ENCODE results near the gene FZR1.
"Not testable (repeated sequence)": the region's sequence is repeated elsewhere in the genome, so short reads cannot be mapped to it uniquely, and the experiment has no call there.

Gene FZR1

DNA sequence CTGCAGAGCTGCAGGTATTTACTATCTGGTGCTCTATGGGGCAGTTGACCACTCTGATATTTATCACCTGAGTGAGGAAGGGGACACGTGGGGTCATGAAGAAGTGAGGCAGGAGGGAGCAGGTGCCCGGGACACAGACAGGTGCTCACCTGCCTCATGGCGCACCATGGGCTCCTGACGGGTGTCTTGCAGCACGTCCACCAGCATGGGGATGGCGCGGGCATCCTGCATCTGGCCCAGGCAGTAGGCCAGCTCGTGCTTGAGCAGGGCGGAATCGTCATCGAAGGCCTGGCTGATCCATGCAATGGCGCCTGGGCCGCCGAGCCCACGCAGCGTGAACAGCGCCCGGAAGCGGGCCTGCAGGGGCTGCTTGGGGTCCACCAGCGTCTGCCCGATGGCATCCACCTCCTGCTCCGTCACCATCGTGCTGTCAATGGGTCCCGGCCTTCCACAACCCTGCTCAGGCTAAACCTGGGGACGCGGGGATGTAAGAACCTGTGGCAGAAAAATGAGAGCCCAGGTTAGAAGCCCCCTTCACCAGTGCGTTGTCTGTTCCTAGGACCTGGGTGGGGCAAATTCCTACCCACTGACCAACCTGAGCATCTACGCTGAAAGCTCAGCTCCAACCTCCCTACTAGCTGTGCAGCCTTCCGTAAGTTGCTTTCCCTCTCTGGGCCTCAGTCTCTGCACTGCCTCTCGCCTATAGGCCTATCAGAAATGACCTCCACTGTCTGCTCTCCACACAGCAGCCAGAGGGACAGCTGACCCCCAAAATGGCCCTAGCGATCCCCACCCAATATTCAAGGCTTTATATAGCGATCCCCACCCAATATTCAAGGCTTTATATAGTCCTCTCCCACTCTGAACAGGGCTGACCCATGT lies 9.5 kb upstream of the FZR1 start:
- DNase-seq (ENCODE audit: low spot score) = no peak

DNA sequence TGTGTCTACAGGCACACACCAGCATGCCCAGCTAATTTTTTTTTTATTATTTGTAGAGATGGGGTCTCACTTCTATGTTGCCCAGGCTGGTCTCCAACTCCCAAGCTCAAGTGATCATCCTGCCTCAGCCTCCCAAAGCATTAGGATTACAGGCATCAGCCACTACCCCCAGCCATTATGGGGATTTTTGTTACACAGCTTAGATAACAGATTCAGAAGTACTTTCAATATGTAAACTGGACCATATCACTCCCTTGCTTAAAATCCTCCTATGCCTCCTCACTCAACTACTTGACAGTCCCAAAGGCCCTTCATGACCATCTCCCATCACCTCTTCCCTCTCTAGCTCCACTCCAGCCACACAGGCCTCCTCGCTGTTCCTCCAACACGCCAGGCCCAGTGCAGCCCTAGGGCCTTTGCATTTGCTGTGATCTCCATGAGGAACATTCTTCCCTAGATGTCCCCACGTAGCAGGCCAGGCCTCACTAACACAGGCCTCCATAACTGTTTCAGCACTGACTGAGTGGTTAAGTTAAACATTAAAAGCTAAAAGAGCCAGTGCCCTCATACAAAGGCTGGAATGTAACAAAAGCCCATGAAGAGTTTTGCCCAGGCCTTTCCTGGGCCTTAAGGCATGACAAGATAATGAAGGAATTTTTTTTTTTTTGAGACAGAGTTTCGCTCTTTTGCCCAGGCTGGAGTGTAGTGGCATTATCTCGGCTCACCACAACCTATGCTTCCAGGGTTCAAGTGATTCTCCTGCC lies 8.2 kb upstream of the FZR1 start:
- no peak for DNase-seq (ENCODE audit: low spot score)

DNA sequence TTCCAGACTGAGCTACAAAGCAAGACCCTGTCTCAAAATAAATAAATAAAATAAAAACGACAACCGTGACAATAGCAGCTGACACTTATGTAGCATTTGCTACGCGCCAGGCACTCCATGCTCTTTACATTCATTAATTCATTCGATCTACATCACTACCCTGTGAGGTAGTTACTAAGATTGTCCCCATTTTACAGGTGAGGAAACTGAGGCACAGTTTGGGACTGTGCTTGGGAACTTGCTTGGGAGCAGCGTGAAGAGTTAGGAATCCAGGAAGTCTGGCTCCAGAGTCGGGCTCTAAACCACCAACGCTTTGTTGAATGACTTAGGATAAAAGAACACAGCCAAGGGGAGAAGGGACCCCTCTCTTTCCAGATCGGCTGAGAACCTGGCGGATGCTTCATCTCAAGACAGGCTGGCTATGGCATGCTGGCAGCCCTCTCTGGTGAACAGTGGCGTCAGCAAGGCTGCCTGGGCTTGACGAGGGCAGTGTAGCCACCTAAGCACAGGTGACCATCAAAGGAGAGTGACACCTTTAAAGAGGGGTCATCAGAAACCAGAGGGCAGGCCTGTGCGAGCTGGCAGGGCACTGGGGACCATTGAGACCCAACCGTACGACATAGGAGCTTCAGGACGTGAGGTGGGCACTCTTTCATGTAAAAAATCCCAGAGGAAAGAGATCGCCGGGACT lies 6.2 kb upstream of the FZR1 start:
- no peak for DNase-seq (ENCODE audit: low spot score)

DNA sequence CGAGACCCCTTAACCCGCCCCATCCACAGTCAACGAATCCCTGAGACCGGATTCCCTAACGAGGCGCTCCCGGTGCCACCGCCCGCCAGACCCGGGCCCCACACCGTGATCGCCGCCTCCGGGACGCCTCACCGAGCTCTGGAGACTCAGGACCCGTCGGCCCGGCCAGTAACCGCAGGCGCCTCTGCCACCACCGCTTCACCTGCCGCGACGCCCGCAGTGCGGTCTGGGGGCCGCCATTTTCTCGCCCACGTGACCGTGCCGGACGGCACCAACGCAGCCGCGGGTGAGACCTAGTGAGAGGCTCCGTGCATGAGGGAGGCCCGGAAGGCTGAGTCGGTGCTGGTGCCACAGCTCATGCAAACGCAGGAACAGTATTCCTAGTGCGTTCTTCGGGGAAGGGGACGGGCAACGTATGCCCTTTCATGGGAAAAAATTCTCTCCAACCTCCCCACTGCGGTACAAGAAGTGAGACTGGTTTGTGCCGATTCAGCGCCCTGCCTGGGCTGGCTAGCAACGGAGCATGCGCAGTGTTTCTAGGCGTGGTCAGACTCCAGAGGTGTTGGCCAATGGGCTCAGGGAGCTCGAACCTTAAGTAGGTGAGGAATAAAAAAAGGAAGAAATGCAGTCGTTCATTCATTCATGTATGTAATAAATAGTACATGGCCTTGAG lies 5.5 kb upstream of the FZR1 start, which contains the start of gene DOHH:
Gene DOHH (minus strand): TSS at position 246 of the 673 bp plus-strand sequence. CDS start 3,860 bp downstream, outside the sequence.
- peak; percentile 99 for DNase-seq (ENCODE audit: low spot score)

DNA sequence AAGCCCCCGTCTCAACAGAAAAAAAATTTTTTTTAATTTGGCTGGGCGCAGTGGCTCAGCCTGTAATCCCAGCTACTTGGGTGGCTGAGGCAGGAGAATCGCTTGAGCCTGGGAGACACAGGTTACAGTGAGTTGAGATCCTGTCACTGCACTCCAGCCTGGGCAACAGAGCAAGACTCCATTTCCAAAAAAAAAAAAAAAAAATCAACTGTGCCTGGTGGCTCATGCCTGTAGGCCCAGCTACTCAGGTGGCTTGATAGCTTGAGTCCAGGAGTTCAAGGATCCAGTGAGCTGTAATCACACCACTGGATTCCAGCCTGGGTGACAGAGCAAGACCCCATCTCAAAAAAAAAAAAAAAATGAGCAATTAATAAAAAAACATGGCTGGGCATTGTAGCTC lies 4.3 kb upstream of the FZR1 start:
- DNase-seq (ENCODE audit: low spot score) = no peak

DNA sequence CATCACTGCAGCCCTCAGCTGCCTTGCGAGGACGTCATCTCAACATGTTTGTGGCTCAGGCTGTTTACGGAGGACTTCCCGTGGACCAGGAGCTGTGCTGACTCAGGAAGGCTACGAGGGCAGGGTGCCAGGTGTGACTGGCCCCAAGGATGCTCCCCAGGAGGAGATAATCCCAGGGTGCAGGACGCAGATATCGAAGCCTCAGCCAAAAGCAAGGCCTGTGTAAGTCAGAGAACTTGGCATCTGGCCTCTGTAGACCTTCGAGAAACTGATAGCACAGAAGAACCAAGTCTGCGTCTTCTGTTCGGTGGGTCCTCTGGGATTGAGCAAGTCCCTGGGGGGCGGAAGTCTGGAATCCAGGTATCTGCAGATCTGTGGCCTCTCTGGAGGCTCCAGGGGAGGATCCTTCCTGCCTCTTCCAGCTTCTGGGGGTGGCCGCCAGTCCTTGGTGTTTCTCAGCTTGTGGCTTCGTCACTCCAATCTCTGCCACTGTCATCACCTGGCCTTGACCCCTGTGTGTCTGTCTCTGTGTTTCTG lies 3.0 kb upstream of the FZR1 start:
- DNase-seq (ENCODE audit: low spot score) = no peak

DNA sequence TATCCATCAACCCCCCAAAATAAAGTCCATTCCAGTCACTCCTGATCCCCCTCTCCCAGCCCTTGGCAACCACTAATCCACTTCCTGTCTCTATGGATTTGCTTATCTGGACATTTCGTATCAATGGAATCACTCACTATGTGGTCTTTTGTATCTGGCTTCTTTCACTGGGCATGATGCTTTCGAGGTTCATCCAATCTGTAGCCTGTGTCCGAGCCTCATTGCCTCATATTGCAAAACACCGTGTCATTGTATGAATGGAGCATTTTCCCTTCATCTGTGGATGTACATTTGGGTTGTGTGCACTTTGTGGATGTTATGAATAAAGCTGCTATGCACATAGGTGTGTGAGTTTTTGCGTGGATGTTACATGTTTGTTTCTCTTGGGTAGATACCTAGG lies 1.4 kb upstream of the FZR1 start:
- no peak for DNase-seq (ENCODE audit: low spot score)

DNA sequence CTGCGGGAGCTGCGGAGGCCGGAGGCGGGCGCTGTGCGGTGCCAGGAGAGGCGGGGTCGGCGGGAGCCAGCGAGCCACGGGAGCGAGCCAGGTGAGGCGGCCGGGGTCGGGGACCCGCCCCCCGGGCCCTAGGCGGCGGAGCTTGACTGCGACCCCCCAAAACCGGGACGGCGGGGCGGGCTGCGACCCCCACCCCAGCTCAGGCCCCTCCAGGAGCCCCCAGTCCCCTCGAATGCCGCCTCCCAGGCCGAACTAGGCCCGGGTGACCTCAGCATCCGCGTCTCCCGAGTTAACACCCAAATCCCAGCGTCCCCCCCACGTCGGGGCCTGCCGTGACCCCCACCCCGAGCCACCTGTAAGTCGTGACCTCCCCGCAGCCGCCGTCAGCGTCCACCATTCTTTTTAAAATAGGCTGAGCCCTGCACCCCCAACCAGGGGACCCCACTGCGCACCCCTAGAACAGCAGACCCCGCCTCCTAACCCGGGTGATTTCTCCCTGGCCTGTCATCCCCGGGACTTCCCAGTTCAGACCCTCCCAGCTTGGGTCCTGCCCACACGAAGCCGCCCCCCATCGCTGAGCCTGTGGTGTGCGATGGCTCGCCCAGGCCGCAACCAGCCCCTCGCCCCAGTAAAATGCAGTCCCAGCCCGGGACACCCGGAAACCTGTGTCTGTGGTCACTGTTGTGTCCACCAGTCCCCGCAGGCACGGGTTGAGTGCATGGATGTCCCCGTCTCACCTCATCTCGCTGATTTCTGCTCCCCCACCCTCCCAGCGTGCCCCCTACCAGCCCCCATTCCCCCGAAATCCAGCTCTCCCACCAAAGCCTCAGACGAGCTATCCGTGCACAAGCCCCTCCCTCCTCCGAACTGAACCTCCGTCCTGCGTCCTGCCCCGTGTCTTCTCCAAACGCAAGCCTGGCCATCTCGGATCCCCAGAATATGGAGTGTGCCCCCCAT lies 551 bp downstream of the FZR1 start:
- no peak for DNase-seq (ENCODE audit: low spot score)

DNA sequence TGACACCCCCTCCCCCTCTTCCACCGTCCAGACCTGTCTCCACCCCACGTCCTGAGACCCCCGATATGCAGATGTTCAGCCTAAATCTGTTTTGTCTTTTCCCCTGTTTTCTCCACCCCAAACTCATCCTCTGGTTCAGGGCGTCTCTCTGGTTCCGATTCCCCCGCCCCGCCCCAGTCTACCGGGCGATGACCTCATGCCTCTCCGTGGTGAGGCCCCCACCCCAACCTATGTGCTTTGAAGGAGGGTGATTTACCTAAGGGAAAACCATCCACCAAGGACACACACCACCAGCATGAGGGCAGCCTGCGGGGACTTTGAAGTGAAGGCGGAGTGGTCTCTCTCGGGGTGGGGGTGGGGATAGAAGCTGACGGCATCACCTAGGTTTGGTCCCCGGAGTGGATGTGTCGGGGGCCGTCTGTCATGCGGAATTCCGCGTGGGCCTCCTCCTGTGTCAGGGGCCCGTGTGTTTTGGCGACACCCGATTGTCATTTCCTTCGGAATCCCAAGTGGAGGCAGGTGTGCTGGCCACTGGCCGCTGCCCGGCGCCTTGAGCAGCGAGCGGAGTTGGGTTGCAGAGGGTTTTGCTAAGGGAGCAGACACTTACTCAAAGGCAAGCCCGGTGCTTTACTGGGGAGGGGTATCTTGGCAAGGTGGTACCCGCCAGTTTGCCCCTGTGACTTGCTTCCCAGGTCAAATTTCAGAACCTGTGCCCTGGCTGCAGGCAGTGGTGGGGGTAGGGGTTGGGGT lies 1.4 kb downstream of the FZR1 start:
- no peak for DNase-seq (ENCODE audit: low spot score)

DNA sequence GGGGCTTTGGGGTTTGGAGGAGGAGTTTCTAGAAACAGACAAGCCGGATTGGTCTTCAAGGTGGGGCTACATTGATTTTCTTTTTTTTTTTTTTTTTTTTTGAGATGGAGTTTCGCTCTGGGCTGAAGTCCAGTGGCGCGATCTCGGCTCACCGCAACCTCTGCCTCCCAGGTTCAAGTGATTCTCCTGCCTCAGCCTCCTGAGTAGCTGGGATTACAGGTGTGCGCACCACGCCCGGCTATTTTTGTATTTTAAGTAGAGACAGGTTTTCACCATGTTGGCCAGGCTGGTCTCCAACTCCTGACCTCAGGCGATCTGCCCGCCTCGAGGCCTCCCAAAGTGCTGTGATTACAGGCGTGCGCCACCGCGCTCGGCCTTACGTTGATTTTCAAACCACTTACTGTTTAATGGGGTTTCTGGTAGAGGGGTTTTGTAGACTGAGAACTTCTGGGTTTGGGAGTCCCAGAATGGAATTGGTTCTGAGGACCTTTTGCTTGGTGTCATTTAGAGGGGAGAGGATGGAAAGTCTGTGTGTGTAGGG lies 2.1 kb downstream of the FZR1 start:
- not testable (repeated sequence) for DNase-seq (ENCODE audit: low spot score)

DNA sequence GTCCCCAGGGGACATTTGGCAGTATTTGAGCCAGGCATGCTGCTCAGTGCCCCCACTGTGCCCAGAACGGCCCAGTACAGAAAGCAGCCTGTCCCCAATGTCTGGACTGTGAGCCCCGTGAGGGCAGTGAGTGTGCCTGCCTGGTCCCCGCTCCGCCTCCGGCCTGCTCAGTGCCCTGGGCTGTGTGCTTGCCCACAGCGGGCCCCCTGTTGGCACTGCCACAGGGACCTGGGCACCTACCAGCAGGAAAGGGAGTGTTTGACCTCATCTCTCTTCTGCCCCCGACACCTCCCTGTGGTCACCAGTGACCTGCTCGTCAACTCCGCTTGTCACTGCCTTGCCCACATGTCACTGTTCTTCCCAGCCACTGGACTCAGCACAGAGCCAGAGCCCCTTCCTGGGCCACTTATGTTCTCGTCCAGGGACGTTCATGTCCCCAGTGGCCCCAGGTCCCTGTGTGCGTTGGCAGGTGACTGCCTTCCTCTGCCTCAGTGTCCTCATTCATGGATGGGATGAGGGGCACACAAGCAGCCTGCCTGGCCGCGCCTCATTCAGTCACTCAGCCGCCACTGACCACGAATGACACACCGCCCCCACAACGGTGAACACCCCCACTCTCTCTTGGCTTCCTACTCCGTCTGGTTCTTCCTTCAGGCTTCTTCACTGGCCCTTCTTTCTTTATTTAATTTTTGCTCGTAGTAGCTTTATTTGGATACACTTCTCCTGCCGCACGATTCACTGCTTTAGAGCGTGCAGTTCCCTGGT lies 2.8 kb downstream of the FZR1 start:
- no peak for DNase-seq (ENCODE audit: low spot score)

DNA sequence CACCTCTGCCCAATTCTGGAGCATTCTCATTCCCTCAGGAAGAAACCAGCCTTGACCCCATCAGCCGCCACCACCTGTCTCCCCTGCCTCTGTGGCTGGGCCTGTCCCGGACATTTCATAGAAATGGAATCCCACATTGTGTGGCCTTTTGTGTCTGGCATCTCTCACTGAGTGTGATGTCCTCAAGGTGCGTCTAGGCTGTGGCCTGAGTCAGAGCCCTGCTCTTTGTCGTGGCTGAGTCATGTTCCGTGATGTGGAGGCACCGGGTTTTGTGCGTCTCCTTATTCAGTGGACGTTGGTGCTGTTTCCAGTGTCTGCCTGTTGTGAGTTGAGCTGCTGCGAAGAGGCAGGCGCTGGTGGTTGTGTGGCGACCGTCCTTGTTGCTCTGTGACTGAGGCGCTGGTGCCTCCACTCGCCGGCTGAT lies 3.5 kb downstream of the FZR1 start:
- DNase-seq (ENCODE audit: low spot score) = no peak

DNA sequence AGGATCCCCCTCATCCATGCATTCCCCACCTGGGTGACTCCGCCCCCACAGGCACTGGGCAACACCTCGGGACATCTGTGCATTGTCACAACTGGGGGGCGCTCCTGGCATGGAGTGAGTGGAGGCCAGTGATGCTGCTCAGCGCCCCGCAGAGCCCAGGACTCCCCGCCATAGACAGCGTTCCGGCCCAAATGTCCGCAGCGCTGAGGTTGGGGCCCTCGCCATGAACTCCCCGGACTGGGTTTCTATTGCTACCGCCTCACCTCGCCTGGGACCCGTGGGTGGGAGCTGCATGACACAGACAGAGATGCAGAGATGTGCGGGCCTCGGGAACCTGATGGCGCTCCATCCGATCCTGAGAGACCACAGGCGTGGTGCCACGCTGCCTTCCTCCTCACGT lies 4.6 kb downstream of the FZR1 start:
- DNase-seq (ENCODE audit: low spot score) = no peak

DNA sequence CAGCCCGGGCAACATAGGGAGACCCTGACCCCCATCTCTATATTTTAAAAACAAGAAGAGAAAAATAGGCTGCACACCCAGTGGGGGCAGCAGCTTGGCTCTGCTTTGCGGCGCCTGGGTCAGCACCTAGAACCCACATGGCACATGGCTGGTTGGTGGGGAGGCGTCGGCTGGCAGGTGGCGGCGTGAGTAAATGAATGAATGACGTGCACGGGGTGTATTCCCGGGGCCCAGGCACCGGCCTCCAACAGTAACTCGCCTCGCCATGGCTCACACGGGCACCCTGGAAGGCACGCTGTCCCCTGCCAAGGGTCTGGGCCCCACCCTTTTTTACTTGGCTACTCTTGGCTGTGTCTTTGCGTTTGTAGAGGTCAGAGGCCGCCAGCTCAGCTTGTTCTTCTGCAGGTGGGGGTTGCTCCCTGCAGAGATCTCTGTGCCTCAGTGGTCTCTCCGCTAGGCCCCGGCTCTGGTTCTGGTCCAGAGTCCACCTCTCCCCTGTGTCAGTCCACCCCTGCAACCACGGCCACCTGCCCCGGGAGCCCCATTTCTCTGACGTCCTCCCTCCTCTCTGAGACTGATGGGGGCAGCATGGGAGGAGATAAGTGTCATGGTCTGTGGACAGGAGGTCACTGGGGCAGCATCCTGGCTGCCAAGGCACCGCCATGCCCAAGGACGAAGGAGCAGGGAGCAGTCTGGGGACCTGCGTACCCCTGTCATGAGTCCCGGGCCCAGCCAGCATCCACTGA lies 5.6 kb downstream of the FZR1 start:
- DNase-seq (ENCODE audit: low spot score) = no peak

DNA sequence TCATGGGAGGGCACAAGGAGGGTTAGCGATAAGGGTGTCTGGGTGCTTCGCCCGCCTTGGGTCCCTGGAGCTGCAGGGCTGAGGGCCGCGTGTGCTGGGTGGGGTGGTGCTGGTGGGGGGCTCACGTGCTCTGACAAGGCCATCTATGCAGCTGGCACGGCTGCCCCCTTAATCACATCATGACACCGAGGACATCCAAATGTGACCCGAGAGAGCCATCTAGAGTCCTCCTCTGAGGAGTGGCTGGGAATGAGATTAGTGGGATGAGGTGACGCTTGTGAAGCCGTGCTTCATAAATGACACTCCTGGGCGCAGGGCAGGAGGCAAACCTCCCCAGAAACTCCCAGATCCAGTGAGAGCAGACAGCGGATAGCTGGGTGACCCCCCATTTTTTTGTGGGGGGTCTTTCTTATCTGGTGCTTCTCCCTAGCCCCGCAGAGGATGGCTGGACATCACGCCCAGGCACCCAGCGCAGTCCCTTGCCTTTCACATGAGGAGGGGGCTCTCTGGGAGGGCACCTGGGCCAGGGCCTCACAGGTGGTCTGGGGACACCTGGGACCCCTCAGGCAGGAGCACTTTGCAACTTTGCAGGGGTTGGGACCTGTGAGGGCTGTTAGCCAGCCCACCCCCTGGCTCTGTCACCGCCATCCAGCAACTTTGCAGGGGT lies 6.6 kb downstream of the FZR1 start:
- peak; percentile 48 for DNase-seq (ENCODE audit: low spot score)

DNA sequence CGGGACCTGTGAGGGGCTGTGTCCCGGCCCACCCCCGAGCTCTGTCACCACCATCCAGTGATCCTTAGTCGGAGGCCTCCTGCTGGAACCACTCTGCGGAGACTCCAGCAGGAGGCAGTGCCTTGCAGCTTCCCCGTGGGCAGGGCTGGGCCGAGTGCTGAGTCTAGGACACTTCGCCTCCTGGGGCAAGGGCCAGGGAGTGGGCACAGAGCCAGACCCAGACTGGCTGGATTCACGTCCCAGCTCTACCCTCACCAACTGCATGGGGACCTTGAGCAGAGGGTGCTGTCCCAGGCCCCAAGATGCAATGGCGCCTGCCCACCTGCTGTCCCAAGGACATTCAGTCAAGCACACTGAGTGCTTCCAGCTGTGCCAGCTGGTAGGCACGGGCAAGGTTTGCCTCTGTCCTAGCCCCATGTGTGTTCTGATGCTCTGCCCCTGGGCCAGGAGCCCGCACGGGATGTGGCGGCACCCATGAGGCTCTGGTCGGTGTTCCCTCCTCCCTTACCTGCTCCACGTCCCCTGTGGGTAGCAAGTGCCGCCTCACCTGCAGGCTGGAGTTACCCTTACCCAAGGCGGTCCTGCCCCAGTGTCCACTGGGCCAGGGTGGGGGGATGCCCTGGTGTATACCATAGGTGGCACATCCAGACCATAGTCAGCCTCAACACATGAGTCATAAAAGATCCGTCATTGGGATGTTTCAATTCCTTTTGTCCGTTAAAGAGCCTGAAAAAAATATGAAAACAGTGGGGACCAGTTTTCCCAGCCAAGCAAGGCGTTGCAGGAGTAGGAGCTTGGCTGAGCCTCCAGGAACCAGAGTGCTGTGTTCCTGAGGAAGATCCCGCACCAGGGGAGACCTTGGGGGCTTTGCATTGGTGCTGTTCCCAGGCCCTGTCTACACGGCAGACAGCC lies 7.4 kb downstream of the FZR1 start:
- DNase-seq (ENCODE audit: low spot score) = no peak

Data from Ammon's horn (tissue), 1 donor.